ENCODE data around the gene LKAAEAR1. TPM values are rescaled to one million over a fixed set of nuclear protein-coding genes. Genes with fewer than 3 reads are reported as not detected.

The LKAAEAR1 gene
- total and polyA plus RNA-seq, 2 of the 13 experiments (the other 11 are each of a cell fraction or from before 2014, with no cell fraction given), result not detected

- TF ChIP-seq CEBPZ (IDR thresholded peaks at IDR 0.05; ENCODE audit: low read length), result no peak
- TF ChIP-seq NR2F1 (CRISPR knock-in tag; IDR thresholded peaks at IDR 0.05), result 0 out of 4 replicates have a peak, but pooled peaks of 1 of the 2 experiments have one; percentile 19
- no peak for TF ChIP-seq ZNF672 (CRISPR knock-in tag; IDR thresholded peaks at IDR 0.05)
- no peak for TF ChIP-seq CENPX (CRISPR knock-in tag; IDR thresholded peaks at IDR 0.05)
- no peak for TF ChIP-seq NR1H2 (CRISPR knock-in tag; IDR thresholded peaks at IDR 0.05; ENCODE audit: borderline replicate concordance, low read depth)
- no peak for TF ChIP-seq ZNF205 (CRISPR knock-in tag; IDR thresholded peaks at IDR 0.05)
- TF ChIP-seq ZNF841 (CRISPR knock-in tag; IDR thresholded peaks at IDR 0.05; ENCODE audit: borderline replicate concordance), result no peak
- no peak for TF ChIP-seq RORA (CRISPR knock-in tag; IDR thresholded peaks at IDR 0.05)
- TF ChIP-seq USF2 (IDR thresholded peaks at IDR 0.05; ENCODE audit: low read depth, low read length), result no peak
- TF ChIP-seq USF2 (CRISPR knock-in tag; IDR thresholded peaks at IDR 0.05; ENCODE audit: borderline replicate concordance), result no peak
- TF ChIP-seq CTCF (CRISPR knock-in tag; IDR thresholded peaks at IDR 0.05), result 0 out of 2 replicates have a peak, but pooled peaks have one; percentile 32
- TF ChIP-seq HNF1B (CRISPR knock-in tag; IDR thresholded peaks at IDR 0.05), result no peak
- no peak for TF ChIP-seq ZNF660 (CRISPR knock-in tag; IDR thresholded peaks at IDR 0.05; ENCODE audit: borderline replicate concordance, low read depth)
- TF ChIP-seq ZNF12 (CRISPR knock-in tag; IDR thresholded peaks at IDR 0.05), result no peak
- TF ChIP-seq TBP (CRISPR knock-in tag; IDR thresholded peaks at IDR 0.05), result no peak
- TF ChIP-seq KDM1A (CRISPR knock-in tag; IDR thresholded peaks at IDR 0.05), result no peak
- TF ChIP-seq POGZ (CRISPR knock-in tag; IDR thresholded peaks at IDR 0.05), result no peak
These were observed 43.8 kb downstream of the LKAAEAR1 start (continued) for GRCh38 chr20:64040231-64041039.

Data from HepG2 (cell line).